ENCODE data around the gene UFC1.
A peak's percentile ranks its signal among the peaks of the same experiment; 100 is the strongest.
"Not testable (repeated sequence)": the region's sequence is repeated elsewhere in the genome, so short reads cannot be mapped to it uniquely, and the experiment has no call there.

Gene UFC1

GRCh38 chr1:161153682-161154337 lies at the start of gene UFC1:
Gene UFC1 (plus strand): TSS chr1:161153978. CDS start chr1:161153998, 20 bp downstream.
- DNase-seq, result peak; percentile 85

- DNase-seq, result no peak
Measured at GRCh38 chr1:161106431-161106830, 47.3 kb upstream of the UFC1 start.

GRCh38 chr1:161111117-161111516 lies 42.7 kb upstream of the UFC1 start:
- DNase-seq, result no peak

- no peak for DNase-seq
Measured at GRCh38 chr1:161111527-161111926, 42.3 kb upstream of the UFC1 start.

- DNase-seq, result no peak
Measured at GRCh38 chr1:161113915-161114314, 39.9 kb upstream of the UFC1 start.

GRCh38 chr1:161114556-161114955 lies 39.2 kb upstream of the UFC1 start:
- DNase-seq, result no peak

- no peak for DNase-seq
Measured at GRCh38 chr1:161115132-161115711, 38.6 kb upstream of the UFC1 start.

GRCh38 chr1:161115961-161116360 lies 37.8 kb upstream of the UFC1 start:
- not testable (repeated sequence) for DNase-seq

GRCh38 chr1:161117759-161118581 lies 35.8 kb upstream of the UFC1 start, which contains the start of the genes NIT1 and PFDN2:
Gene NIT1 (plus strand): TSS chr1:161118105. CDS start chr1:161118177, 72 bp downstream.
Gene PFDN2 (minus strand): TSS chr1:161118037. CDS start chr1:161118026, 11 bp downstream.
- peak; percentile 38 for DNase-seq

- DNase-seq, result no peak
Measured at GRCh38 chr1:161119092-161119903, 34.5 kb upstream of the UFC1 start.

- no peak for DNase-seq
Measured at GRCh38 chr1:161121042-161121650, 32.6 kb upstream of the UFC1 start.

GRCh38 chr1:161121834-161122233 lies 31.9 kb upstream of the UFC1 start:
- DNase-seq, result peak; percentile 22

GRCh38 chr1:161122967-161123366 lies 30.8 kb upstream of the UFC1 start:
- DNase-seq, result no peak

GRCh38 chr1:161127649-161128048 lies 26.1 kb upstream of the UFC1 start:
- no peak for DNase-seq

GRCh38 chr1:161128591-161129420 lies 25.0 kb upstream of the UFC1 start:
- no peak for DNase-seq

- no peak for DNase-seq
Measured at GRCh38 chr1:161130266-161130665, 23.5 kb upstream of the UFC1 start.

- DNase-seq, result no peak
Measured at GRCh38 chr1:161131523-161132409, 22.0 kb upstream of the UFC1 start.

GRCh38 chr1:161132410-161133219 lies 21.2 kb upstream of the UFC1 start, which contains the start of gene DEDD:
Gene DEDD (minus strand): TSS chr1:161132667. CDS start chr1:161124462, 8,205 bp downstream.
- peak; percentile 86 for DNase-seq

- DNase-seq, result no peak
Measured at GRCh38 chr1:161133220-161133740, 20.5 kb upstream of the UFC1 start.

Measured in KG1 (cell line).